HG02970 (cell line): Measurements from ENCODE around the gene CDH23.
"Not testable (repeated sequence)": the region's sequence is repeated elsewhere in the genome, so short reads cannot be mapped to it uniquely, and the experiment has no call there.

Source experiments
- ATAC-seq: cut with Tn5 transposase; IDR thresholded peaks from one replicate; pipeline ENCODE4 v1.9.1; 2021; ENCODE audit warnings: mild to moderate bottlenecking, moderate library complexity, moderate number of reproducible peaks; ENCODE audit not compliant: unreplicated experiment, low FRiP score

CDH23 gene

DNA sequence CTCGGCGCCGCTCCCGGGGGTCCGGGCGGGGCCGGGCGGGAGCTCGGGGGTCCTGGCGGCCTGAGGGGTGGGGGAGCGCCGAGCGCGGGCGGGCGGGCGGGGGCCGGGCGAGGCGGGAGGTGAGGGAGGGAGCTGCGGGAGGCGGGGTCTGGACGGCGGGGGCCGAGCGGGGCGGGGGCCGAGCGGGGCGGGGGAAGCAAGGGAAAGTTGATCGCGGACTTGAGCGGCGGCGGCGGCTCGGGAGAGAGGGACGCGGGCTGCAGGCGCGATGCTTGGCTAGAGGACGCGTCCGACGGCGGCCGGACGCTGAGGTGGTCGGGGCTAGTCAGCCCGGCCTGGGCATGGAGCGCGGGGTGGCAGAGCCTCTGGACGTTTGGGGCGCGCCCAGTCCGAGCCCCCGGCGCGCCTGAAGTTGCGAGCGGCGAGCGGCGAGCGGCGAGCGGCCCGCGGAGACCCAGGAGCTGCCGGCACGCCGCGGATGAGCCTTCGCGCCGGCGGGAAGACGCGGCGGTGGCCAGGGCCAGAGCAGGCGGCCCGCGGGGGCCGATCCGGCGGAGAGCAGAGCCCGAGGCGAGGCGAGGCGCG lies at the start of gene CDH23:
TSS of gene CDH23 (plus strand) at position 210 of the 585 bp plus-strand sequence. CDS start 42,912 bp downstream, outside the sequence.
- no peak for ATAC-seq

DNA sequence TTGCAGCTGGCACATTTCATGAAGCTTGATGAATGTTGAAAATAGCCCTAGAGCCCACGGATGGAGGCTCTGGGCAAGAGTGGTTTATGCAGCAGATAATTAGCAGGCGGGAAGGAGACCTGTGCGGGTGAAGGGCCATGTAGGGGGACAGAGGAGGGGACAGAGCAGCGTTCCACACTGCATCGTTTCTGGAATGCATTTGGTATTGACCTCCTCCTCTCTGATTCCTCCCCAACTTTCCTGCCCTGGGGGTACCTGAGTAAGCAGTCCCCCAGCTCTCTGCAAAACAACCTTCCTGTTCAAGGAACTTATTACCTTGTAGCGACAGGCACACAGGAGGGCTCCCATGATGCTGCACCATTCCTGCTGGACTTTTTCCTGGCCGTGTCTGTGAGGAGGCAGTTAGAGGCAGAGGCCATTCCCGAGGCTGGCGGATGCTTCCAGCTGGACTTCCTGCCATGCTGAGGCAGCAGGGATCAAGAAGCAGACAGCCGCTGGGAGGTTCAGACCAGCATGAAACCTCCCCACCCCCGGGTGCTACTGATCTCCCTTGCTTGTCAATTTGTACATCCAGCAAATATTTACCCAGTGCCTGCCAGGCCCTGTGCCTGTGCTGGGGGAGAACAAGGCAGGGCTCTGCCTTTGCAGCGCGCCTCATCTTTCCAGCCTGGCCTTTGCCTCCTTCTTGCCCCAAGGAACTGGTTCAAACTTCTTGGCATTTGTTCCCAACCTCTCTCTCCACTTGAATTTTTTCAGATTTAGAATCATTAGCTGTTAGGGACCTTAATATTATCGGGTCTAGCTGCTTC lies 48.9 kb upstream of the CDH23 start:
- no peak for ATAC-seq

DNA sequence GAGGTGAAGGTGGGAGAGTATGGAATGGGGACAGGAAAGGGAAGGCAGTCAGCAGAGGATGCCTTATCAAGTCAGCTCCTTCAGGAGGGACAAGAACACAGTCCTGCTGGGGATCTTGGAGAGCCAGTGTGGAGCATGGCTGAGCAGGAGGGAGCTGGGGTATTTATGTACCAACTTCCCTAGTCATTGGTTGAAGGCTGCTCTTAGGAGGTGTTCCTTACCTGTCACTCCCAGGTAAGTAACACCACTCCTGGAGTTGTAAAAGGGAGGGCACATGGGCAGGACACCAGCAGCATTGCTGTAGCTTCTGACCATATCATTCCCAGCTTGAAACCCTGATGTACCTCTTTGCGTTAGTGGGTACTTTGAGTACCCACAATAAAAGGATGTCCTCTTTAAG lies 47.9 kb upstream of the CDH23 start:
- no peak for ATAC-seq

DNA sequence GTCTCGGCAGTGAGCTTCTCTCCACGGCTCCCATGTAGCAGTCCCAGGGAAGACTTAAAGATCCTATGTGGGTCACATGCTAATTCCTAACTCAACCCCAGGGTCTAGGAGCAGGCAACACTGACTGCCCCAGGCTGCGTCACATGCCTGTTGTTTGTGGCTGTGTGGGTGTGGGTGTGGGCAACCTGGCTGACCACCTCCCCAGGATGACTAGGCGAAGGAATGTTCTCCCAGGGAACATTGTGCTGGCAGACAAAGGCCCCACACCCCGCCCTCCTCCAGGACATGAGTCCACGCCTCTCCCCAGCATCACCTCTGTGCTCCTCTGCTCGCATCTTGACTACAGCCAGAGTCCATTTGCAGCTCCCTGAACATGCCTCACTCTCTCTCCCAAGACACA lies 47.3 kb upstream of the CDH23 start:
- ATAC-seq = no peak

DNA sequence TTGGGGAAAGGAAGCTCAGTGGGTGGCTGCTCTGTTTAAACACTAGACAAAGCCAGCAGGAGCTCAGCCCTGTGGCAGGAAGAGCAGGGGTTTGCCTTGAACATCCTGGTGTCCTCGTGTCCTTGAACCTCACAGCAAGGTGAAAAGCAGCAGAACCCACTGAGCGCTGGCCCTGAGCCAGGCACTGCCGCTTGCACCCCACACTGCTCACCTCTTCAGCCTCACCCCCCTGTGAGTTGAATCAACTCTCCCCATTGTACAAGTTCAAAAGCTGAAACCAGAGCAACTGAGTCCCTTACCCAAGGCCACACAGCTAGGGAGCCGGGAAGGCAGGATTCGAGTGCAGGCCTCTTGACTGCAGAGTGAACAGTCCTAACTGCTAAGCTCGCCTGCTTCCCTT lies 45.6 kb upstream of the CDH23 start:
- ATAC-seq = no peak

DNA sequence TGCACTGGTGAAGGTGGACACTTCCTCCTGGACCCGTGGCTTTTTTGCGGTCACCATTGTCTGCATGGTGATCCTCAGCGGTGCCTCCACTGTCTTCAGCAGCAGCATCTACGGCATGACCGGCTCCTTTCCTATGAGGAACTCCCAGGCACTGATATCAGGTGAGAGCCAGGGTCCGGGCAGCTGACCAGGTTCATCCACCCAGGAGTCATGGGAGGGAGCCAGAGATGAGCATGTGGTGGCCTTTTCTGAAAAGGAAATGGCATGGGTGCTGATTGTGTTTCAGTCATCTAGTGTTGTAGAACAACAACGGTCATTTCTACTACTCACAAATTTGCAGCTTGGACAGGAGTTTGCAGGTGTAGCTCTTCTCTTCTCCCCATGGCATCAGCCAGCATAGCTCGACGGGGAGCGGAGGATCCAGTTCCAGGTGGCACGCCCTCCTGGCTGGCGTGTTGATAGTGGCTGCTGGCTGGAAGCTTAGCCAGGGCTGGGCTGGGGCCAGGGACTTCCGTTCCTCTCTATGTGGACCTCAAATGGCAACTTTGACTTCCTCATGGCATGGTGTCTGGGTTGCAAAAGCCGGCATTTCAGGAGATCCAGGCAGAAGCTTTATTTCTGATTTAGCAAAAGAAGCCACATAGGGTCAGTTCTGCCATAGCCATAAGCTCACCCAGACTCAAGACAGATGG lies 44.9 kb upstream of the CDH23 start:
- ATAC-seq = no peak

DNA sequence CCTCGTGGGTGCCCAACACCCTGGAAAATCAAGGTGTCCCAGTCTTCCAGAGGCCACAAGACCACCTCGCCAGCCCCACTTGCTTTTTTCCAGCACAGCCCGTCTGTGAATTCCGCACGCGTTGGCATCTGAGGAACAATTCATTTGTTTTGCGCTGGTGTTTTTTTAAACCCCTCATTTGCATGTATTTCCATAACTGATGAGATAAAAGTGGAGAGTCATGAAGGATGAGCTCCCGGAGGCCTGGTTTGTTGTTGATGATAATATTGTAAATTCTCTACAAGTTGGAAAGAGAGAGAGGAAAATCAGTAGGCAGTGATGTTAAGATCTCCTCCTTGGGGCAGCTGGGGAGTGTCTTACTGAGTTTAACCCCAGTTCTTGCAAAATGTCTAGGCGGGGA lies 43.1 kb upstream of the CDH23 start:
- ATAC-seq = no peak

DNA sequence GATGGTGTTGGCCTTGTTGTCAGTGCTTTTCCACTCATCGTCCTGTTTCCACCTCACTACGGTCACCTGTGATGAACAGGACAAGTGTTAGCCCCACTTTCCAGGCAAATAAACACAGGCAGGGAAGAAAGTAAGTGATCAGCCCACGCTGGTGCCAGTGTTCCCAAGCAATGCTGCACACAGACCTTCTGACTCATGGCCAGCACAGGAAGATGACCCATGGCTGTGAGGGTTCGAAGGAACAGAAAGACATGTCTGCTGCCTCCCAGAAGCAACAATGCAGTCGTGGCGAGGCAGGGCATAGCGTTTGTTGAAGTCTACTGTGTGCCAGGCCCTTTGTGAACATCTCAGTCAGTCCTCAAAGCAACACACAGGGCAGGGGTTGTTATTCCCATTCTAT lies 41.9 kb upstream of the CDH23 start:
- ATAC-seq = no peak

DNA sequence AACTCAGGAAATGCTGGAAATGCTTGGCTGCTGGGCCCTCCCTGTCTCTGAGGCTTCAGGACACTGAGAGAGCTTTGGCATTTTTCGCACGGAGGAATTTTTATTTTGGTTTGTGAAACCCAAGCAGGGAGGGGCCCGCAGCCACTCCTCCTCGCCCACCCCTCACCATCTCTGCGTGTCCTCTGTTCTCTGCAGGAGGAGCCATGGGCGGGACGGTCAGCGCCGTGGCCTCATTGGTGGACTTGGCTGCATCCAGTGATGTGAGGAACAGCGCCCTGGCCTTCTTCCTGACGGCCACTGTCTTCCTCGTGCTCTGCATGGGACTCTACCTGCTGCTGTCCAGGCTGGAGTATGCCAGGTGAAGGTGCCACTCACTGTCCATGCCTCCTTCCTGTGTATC lies 40.8 kb upstream of the CDH23 start:
- no peak for ATAC-seq

DNA sequence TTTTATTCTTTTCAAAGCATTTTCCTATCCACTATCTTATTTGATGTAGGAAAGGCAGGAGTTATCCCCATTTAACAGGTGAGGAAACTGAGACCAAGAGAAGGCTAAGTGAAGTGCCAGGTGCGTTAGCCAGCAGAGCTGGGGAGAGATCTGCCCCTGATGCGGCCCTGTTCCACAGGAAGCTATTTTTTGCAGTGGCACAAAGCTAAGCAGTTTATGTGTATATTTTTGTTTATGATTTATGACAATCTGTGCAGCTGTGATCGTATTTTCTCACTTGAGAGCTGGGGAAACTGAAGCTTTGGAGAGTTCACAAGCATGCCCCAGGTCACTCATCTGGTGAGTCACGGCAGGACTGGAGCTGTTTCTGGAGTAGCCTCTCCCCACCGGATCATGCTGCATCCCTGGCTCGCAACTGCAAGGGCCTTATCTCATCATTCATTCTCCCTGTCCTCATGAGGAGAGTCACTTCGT lies 38.9 kb upstream of the CDH23 start:
- no peak for ATAC-seq

DNA sequence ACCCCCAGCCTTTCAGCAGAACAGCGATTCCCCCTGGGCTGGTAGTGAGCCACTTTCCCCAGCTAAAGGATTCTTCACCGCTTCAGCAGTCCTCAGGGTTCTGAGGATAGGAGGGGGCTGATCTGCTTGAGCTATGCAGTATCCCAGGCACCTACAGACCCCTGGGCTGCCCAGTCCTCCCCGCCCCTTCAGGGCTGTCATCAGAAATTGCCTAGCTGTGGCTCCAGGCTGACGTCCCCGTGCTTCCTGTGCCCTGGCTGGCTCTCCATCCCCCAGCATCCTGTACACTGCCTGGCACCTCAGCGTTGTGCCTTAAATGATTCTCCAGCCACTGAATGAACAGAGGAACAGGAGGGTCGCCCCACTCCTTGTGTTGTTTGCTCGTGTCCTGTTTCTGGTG lies 38.4 kb upstream of the CDH23 start:
- no peak for ATAC-seq

DNA sequence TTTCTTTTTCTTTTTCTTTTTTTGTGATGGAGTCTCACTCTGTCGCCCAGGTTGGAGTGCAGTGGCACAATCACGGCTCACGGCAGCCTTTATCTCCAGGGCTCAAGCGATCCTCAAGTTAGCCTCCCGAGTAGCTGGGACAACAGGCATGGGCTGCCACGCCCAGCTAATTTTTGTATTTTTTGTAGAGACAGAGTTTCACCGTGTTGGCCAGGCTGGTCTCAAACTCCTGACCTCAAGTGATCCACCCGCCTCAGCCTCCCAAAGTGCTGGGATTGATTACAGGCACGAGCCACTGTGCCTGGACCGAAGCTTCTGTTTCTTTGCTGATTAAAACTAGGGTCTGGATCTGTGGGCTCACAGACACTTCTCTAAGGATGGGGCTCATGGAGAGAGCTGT lies 37.8 kb upstream of the CDH23 start:
- ATAC-seq = not testable (repeated sequence)

DNA sequence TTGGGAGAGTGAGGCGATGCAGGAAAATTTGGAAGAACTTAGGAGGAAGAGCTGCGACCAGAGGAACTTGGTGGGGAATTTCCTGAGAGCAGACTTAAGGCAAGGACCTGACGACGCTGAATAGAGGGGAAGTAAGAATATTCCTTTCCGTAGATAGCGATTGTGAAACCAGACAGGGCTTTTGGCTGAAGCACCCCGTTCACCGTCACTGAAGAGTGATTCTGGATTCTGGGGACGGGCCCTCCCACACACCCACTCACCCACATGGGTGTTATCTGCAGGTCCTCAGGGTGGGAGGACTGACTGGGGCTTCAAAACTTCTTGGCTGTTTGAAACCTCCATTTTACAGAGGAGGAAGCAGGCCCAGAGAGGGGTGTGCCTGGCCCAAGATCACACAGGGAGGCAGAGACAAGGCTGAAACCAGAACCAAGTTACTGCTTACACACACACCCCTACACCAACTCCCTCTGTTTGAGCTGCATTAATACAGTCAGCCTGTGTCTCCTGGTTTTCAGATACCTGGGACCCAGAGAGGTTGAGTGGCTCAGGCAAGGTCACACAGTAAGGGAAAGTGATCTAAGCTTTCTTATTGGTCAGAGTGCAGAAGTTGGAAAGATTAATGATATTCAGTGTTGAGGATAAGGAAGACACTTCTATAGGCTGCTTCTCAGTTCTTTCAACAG lies 37.2 kb upstream of the CDH23 start:
- ATAC-seq = no peak

DNA sequence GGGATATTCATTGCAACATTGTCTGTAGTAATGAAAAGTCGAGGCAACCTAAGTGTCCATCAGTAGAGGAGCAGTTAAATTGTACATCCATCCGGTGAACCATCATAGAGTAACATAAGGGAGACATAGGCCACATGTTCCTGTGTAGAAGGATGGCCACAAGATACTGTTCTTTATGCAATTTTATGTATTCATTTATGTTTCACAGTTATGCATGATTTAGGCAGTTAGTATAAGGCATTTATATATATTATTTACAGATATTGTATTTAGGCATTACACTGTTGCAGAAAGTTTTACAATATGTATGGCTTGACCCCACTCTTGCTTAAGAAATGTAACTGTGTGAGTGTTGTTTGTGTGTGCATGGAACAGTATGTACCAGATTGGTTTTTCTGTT lies 36.0 kb upstream of the CDH23 start:
- no peak for ATAC-seq

DNA sequence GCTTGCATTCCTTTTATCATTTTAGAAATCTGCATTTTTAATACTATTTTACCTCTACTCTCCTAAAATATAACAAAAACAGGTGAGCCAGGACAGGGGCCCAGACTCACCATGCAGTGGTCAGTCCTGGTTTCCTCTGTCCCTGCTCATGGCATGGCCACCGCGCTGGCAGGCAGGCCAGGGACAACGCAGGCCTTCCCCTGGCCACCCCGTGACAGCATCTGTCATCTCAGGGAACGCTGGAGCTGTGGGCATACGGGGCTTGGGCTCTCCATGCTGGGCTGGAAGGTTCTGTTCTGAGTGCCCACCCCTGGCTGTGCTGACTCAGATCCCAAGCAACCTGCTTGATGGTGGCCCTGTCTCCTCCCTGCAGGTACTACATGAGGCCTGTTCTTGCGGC lies 35.1 kb upstream of the CDH23 start:
- ATAC-seq = no peak

DNA sequence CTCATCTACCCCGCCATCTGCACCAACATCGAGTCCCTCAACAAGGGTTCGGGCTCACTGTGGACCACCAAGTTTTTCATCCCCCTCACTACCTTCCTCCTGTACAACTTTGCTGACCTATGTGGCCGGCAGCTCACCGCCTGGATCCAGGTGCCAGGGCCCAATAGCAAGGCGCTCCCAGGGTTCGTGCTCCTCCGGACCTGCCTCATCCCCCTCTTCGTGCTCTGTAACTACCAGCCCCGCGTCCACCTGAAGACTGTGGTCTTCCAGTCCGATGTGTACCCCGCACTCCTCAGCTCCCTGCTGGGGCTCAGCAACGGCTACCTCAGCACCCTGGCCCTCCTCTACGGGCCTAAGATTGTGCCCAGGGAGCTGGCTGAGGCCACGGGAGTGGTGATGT lies 34.6 kb upstream of the CDH23 start:
- no peak for ATAC-seq

DNA sequence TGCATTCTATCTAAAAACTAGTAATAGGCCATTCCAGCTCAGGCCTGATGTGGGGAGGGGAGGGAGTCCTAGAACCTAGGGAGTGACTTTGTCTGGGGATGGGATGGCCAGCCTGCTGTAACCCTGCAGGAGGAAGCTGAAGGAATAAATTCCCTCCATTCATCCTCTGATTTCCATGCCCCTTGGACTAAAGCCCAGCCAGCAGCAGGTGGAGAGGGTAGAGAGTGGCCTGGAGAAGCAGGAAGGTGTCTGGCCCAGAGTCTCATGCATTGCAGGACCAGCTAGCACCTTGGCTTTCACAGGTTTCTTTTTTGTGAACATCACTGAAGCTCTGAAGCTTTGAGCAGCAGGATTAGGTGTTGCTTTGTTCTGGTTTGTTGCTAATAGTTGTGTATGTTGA lies 32.8 kb upstream of the CDH23 start:
- ATAC-seq = no peak

DNA sequence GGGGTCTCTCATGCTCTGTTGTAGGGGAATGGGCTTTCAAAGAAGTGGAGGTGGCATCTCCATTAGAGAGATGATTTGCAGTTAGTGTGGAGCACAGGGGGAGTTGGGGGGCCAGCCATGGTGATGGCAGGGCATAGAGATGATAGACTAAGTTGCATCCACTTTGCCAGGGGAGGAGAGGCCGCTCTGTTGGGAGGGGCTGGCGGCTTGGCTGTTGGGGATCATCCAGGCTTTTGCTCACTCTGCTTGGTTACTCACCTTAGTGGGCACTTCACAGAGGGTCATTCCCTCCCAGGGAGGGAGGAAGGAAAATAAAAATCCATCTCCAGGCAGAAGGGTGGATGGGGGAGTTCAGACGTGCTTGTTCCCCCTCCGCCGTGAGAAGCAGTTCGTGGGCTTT lies 31.4 kb upstream of the CDH23 start:
- ATAC-seq = no peak

DNA sequence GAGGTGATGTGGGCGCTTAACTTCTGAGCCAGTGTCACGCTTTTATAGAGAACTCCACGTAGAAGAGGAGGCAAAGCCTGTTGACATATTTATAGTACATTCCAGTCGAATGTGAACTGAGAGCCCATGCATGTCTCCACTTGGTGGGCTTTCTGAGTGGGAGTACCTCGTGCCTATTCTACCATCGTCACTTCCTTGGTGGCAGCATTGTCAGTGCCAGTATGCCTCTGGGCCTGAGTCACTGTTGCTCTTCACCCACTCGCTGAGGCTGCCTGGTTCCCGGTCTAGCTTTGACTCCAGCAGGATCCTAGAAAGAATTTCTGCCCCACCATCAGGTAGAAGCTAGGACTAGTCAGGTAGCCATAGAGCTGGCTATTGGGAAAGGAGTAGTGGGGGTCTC lies 30.0 kb upstream of the CDH23 start:
- no peak for ATAC-seq

DNA sequence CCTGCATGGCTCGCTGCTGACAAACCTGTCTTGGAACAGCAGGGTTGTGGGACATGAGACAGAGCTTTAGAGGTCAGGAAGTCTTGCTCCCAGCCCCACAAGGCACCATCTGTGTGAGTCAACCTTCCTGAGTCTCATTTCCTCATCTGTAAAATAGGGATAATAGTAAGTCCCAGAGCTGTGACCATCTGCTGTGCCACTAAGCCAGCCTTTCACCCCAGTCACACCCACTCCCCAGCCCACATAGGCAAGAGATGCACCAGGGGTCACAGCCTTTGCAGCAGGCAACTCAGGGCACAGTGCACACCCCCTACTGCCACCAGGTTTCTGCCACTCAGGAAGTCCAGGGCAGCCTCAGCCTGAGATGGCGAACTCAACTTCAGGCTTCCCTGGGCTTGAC lies 29.4 kb upstream of the CDH23 start:
- ATAC-seq = no peak

DNA sequence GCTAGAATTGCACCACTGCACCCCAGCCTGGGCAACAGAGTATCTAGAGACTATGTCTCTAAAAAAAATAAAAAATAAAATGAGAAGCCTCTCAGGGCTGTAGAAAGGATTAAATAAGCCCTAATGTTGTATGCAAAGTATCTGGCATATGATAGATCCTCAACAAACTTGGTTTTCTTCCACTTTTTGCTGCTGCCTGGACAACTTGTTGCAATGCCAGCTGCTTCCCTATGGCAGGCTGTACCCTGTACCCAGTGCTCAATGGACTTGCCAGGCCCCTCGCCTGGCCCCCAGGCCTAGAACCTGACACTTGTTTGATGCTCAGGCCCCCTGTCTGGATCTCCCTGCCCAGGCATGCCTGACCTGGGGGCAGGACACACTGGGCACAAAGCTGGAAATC lies 28.5 kb upstream of the CDH23 start:
- ATAC-seq = no peak
